Skeletal muscle tissue (tissue), 4 donors: ENCODE measurements around the gene CD36. TPM values are rescaled to one million over a fixed set of nuclear protein-coding genes. Genes with fewer than 3 reads are reported as not detected.

Experiments
- H3K27ac ChIP-seq: one replicate; pipeline ENCODE4 v1.7.0; 2013; ENCODE audit warnings: mild to moderate bottlenecking, low read depth, low read length, inconsistent platforms
- H3K27me3 ChIP-seq, 3 donors: one replicate each; pipeline ENCODE4 v1.7.0; 2013; ENCODE audit warnings: low read length in 3 of 3; ENCODE audit not compliant: control insufficient read depth in 3 of 3, insufficient read depth in 3 of 3
- H3K36me3 ChIP-seq, 3 donors: one replicate each; pipeline ENCODE4 v1.7.0; 2013; ENCODE audit warnings: low read length in 3 of 3; ENCODE audit not compliant: control insufficient read depth in 3 of 3, insufficient read depth in 3 of 3
- H3K4me1 ChIP-seq, 3 donors: one replicate each; pipeline ENCODE4 v1.7.0; 2013; ENCODE audit warnings: low read length in 3 of 3, mild to moderate bottlenecking in 3 of 3; ENCODE audit not compliant: control insufficient read depth in 3 of 3, insufficient read depth in 3 of 3
- H3K4me3 ChIP-seq, 3 donors: one replicate each; pipeline ENCODE4 v1.7.0; 2013; ENCODE audit warnings: low read length in 3 of 3
- H3K9ac ChIP-seq, 3 donors: one replicate each; pipeline ENCODE4 v1.7.0; 2013; ENCODE audit warnings: low read length in 3 of 3, mild to moderate bottlenecking in 3 of 3, moderate library complexity in 2 of 3, low read depth in 1 of 3
- H3K9me3 ChIP-seq, 3 donors: one replicate each; pipeline ENCODE4 v1.7.0; 2013; ENCODE audit warnings: low read length in 3 of 3; ENCODE audit not compliant: control insufficient read depth in 3 of 3
- total RNA-seq: library from RNA; depleted of rRNA; stranded (reverse); fragments of >200 nt; gene quantifications from one replicate; pipeline ENCODE4 v1.2.3, GENCODE V29; 2014
- donor health status: Osteomylitis.

CD36 gene
- total RNA-seq, 1 donor from 2014 or later, result 533 TPM

DNA sequence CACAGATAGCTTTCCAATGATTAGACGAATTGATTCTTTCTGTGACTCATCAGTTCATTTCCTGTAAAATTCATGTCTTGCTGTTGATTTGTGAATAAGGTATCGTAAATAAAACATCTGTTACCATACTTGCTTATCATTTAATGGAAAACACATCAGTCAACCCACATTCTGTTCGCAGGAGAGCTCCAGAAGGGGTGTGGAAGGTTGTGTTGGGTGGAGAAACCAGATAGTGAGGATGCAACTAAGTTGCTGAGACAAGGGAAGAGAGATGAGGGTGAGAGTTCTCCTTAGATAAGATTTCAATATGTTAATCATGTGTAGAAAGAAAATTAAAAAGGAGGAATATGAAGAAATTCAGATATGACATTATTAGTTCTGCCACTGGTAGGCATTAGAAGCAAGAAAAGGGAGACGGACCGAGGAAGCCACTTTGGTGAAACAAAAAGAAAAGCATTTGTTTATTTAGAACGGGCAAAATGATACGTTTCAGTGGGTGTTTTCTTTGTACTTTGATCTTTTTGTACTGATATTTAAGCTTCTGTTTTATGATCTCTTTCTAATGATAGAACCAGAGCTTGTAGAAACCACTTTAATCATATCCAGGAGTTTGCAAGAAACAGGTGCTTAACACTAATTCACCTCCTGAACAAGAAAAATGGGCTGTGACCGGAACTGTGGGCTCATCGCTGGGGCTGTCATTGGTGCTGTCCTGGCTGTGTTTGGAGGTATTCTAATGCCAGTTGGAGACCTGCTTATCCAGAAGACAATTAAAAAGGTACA is 7.8 kb downstream of the CD36 start:
- Histone ChIP-seq H3K4me1 (peaks cover 3 to 4% (median 3%) of the 10 kb centered on the region in 3 donors), H3K9me3 (no peaks in the 10 kb centered on the region), H3K9ac (no peak overlapping the region), H3K27ac (peak overlapping the region; percentile 2), H3K36me3 (peaks cover 0 to 8% (median 5%) of the 10 kb centered on the region in 3 donors), H3K27me3 (no peaks in the 10 kb centered on the region), H3K4me3 (peak overlapping the region in 1 of 3 donors; percentile 26)

DNA sequence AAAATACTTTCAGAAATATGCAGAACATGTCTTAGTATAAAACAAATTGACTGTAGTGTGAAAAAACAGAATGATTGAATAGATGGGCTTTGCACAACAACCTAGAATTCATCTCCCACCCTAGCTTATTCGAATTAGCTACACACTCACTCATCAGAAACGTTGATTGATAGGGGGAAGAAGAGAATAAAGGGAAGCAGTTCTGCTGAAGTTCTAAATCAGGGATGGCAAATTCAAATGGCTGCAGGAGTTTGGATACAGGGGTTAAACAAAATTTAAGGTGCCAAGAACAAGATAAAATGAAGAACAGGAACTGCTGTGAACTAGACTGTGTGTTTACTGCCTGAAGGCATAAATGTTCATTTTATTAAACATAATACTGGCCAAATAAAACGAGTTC is 9.0 kb downstream of the CD36 start:
- no peak overlapping the region for H3K4me3 ChIP-seq
- H3K27ac ChIP-seq, result no peak overlapping the region
- H3K36me3 ChIP-seq, result peaks cover 0 to 8% (median 5%) of the 10 kb centered on the region in 3 donors
- H3K9me3 ChIP-seq, result no peaks in the 10 kb centered on the region
- no peaks in the 10 kb centered on the region for H3K27me3 ChIP-seq
- H3K9ac ChIP-seq, result no peak overlapping the region
- peaks cover 3 to 4% (median 3%) of the 10 kb centered on the region in 3 donors for H3K4me1 ChIP-seq

DNA sequence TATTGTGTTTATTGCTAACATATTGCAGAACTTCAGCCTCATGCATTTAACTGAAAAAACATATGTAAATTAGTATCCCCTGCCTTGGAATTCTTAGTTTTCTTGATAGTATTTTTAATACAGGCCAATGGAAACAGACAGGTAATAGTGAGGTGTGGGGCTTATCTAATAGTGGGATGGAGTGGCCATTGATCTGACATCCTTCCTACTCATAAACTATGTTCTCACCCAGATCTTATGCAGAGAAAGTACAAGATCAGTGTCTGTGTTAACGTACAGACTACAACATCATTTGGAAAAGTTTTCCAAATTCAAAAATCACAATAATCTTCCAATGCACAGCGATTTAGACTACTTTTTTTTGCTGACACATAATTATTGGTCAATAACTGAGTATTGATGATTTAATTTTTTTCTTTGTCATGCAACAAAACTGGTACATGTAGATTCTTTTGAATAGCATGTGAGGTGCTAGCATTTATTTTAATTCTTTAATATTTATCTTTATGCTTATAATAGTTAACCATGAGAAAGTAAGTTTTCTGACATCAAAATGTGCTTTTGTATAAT is 9.7 kb downstream of the CD36 start:
- Histone ChIP-seq H3K9me3 (no peaks in the 10 kb centered on the region), H3K9ac (no peak overlapping the region), H3K36me3 (peaks cover 0 to 8% (median 5%) of the 10 kb centered on the region in 3 donors), H3K27ac (no peak overlapping the region), H3K4me3 (no peak overlapping the region), H3K4me1 (peaks cover 3 to 4% (median 3%) of the 10 kb centered on the region in 3 donors), H3K27me3 (no peaks in the 10 kb centered on the region)

GRCh38 chr7:80649011-80649410 is 10.6 kb downstream of the CD36 start:
- Histone ChIP-seq H3K36me3 (peaks cover 0 to 8% (median 5%) of the 10 kb centered on the region in 3 donors), H3K9me3 (no peaks in the 10 kb centered on the region), H3K27ac (no peak overlapping the region), H3K4me3 (no peak overlapping the region), H3K4me1 (peaks cover 2 to 3% (median 3%) of the 10 kb centered on the region in 3 donors), H3K9ac (no peak overlapping the region), H3K27me3 (no peaks in the 10 kb centered on the region)

GRCh38 chr7:80650030-80650429 is 11.6 kb downstream of the CD36 start:
- peaks cover 0 to 4% (median 0%) of the 10 kb centered on the region in 3 donors for H3K4me1 ChIP-seq
- H3K9me3 ChIP-seq, result no peaks in the 10 kb centered on the region
- H3K9ac ChIP-seq, result no peak overlapping the region
- peaks cover 0 to 8% (median 5%) of the 10 kb centered on the region in 3 donors for H3K36me3 ChIP-seq
- H3K27ac ChIP-seq, result no peak overlapping the region
- H3K4me3 ChIP-seq, result no peak overlapping the region
- H3K27me3 ChIP-seq, result no peaks in the 10 kb centered on the region

DNA sequence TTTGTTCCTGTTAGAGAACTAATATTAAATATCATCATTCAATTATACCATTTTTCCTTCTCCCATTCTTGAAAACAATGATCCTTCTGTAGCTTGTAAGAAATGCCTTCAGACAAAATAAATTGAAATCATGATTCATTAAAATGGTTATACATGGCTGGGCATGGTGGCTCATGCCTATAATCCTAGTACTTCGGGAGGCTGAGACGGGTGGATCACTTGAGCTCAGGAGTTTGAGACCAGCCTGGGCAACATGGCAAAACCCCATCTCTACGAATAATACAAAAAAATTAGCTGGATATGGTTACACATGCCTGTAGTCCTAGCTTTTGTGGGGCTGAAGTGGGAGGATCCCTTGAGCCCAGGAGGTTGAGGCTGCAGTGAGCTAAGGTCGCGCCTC is 13.0 kb downstream of the CD36 start:
- Histone ChIP-seq H3K9ac (peak overlapping the region in 1 of 3 donors; percentile 9), H3K27me3 (no peaks in the 10 kb centered on the region), H3K9me3 (no peaks in the 10 kb centered on the region), H3K36me3 (peaks cover 0 to 8% (median 6%) of the 10 kb centered on the region in 3 donors), H3K4me3 (no peak overlapping the region), H3K27ac (no peak overlapping the region), H3K4me1 (peaks cover 0 to 2% (median 0%) of the 10 kb centered on the region in 3 donors)

DNA sequence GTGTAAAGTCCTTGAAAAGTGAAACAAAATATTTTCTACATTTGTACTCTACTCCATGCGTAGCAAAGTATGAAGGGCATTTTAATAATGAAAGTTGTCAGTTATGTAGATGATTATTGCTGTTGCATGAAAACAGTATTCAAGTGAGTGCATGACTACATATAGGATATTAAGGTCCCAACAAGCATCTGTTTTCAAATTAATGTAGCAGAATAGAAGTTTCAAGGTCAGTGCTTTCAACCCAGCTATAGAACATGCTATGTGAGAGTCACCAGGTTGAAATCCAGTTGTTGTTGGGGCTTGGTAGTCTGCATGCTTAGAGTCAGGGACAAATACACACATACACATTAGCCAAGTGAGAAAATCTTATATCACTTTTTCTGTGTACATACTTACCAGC is 14.8 kb downstream of the CD36 start:
- Histone ChIP-seq H3K27me3 (no peaks in the 10 kb centered on the region), H3K36me3 (peaks cover 5 to 6% (median 5%) of the 10 kb centered on the region in 3 donors), H3K4me3 (no peak overlapping the region), H3K9me3 (no peaks in the 10 kb centered on the region), H3K9ac (no peak overlapping the region), H3K4me1 (peaks cover 0 to 2% (median 0%) of the 10 kb centered on the region in 3 donors), H3K27ac (no peak overlapping the region)

DNA sequence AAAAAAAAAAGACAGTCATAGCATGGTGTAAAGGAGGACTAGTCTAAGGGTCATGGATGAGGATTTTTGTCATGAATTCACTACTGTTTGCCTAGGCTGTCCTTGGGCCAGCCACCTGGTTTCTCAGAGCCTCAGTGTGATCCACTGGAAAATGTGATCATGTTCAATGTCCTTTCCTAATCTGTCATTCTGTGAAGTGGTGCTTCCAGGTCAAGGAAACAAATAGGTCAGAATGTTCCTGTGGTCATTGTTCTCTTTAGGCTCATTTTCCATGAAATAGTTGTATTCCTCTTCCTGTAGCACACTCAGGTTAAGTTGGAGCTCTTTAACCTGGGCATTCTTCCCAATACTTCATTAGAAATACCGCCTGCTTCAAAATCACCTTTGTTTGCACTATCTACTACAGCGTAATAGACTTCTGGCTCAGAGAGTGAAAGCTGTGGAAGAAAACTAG is 16.5 kb downstream of the CD36 start:
- Histone ChIP-seq H3K4me1 (peaks cover 0 to 7% (median 3%) of the 10 kb centered on the region in 3 donors), H3K4me3 (no peak overlapping the region), H3K9me3 (no peaks in the 10 kb centered on the region), H3K27ac (peak overlapping the region; percentile 4), H3K36me3 (peaks cover 2 to 5% (median 5%) of the 10 kb centered on the region in 3 donors), H3K9ac (no peak overlapping the region), H3K27me3 (no peaks in the 10 kb centered on the region)

DNA sequence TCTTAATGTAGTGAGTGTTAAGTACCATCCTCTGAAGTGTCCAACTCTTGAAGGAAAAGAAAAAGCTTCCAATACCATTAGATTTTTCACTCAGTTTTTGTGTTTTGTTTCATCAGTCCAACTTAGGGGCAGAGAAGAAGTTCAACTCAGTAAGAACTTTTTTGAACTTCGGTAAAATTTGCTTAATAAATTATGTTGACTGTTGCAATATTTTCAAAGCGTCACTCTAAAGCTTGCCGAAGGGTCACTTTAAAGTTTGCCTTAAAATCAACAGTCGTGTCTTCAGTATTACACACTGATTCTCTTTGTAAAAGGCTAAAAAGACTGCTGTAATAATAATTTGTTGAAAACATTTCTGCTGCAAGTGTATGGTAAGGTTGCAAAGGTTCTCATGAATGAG is 17.6 kb downstream of the CD36 start:
- Histone ChIP-seq H3K9me3 (no peaks in the 10 kb centered on the region), H3K4me3 (no peak overlapping the region), H3K36me3 (peaks cover 0 to 13% (median 7%) of the 10 kb centered on the region in 3 donors), H3K4me1 (peaks cover 0 to 7% (median 3%) of the 10 kb centered on the region in 3 donors), H3K27me3 (no peaks in the 10 kb centered on the region), H3K27ac (no peak overlapping the region), H3K9ac (no peak overlapping the region)
